RPMI8226 (cell line): ENCODE data around the gene PLLP.
"Not testable (repeated sequence)": the region's sequence is repeated elsewhere in the genome, so short reads cannot be mapped to it uniquely, and the experiment has no call there.

Experiments
- DNase-seq: peaks from one replicate; pipeline ENCODE4 v3.0.0-alpha.2; 2015

The PLLP gene

GRCh38 chr16:57301126-57301817 lies 16.8 kb upstream of the PLLP start:
- DNase-seq = no peak

DNA sequence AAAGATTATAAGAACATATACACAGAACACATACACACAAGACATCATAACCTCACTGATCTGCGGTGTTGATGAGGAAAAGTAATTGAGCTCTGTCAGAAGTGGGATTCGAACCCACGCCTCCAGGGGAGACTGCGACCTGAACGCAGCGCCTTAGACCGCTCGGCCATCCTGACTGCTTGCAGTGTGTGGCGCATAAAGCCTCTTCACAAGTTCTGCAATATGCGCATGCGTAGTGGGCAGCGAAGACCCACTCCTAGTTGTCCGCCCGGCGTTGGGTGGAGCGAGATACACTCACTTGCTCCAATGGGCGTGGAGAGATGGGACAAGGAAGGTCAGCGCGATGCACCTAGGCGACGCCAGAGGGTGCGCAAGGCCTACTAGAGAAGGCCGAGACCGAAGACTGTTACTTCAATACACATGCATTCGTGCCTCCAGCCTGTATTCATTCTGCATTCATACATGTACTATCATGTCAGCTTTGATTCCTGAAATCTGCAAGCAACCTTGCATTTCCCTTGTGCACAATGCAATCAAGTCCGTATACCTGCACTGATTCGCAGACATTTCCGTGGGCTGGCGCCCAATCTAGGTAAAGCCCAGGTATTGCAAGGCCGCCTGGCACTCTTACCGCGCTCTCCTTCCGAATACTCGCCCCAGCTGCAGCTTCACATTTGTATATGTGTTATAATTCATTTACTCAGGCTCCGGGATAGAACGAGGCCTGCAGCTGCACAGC lies 16.1 kb upstream of the PLLP start:
- DNase-seq = peak; percentile 100

GRCh38 chr16:57299719-57300386 lies 15.4 kb upstream of the PLLP start:
- peak; percentile 92 for DNase-seq

- peak; percentile 77 for DNase-seq
Measured at GRCh38 chr16:57299009-57299718, 14.7 kb upstream of the PLLP start.

DNA sequence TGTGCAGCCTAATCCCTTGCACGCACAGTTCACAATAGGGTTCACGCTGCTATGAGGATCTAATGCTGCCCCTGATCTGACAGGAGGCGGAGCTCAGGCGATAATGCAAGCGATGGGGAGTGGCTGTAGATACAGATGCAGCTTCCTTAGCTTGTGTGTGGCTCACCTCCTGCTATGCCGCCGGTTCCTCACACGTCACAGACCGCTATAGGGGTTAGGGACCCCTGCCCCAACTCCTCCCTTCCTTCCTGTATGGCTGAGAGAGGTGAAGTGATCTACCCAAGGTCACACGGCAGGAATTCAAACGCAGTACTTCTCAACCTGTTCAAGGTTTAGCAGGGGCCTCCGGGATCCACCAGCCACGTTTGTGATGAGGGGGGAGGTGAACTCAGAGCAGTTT lies 13.4 kb upstream of the PLLP start:
- peak; percentile 28 for DNase-seq

GRCh38 chr16:57289391-57290257 lies 5.2 kb upstream of the PLLP start:
- no peak for DNase-seq

GRCh38 chr16:57285379-57285778 lies 907 bp upstream of the PLLP start:
- DNase-seq = no peak

GRCh38 chr16:57284952-57285363 lies 486 bp upstream of the PLLP start:
- no peak for DNase-seq

DNA sequence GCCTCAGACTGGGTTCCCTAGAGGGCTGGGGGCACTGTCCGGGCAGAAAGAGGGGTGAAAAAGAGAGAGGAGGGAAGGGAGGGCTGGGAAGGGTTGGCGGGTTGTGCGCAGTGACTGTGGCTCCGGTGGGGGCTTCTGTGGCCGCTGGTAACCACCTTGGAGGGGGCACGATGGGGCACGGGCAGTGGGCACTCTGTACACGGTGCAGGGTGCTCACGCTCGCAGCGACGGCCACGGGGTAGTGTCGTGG lies 588 bp downstream of the PLLP start:
- DNase-seq = no peak

DNA sequence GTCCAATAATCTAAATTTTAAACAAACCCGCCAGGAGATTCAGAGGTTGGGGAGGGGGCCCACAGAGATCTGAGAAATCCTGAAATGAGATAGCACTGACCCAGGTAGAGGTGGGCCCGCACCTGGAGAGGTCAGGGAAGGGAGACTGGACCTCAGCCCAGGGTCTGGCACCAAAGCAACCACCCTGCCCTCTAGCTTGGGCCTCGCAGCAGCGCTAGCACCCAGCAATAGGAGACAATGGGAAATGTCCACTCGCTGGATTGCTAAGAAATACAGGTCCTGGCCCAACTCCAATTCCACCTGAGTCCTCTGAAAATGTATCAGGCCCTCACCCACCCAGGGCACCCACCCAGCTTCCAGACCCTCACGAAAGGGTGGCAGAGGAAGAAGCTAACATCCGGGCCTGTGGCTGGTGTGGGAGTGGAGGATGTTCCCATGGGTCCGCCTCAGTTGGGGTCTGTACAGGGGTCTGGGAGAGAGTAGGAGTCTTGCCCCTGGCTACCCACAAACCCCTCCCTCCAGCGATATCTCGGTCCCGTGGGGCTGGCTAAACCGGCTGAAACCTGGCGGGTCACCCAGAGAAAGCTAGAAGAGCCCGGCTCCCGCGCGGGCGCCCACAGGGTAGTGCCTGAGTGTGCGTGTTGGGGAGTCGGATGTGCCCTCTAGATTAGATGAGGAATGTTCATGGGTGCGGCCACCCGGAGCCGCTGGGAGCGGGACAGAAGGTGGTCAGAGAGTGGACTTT lies 1.1 kb downstream of the PLLP start:
- no peak for DNase-seq

DNA sequence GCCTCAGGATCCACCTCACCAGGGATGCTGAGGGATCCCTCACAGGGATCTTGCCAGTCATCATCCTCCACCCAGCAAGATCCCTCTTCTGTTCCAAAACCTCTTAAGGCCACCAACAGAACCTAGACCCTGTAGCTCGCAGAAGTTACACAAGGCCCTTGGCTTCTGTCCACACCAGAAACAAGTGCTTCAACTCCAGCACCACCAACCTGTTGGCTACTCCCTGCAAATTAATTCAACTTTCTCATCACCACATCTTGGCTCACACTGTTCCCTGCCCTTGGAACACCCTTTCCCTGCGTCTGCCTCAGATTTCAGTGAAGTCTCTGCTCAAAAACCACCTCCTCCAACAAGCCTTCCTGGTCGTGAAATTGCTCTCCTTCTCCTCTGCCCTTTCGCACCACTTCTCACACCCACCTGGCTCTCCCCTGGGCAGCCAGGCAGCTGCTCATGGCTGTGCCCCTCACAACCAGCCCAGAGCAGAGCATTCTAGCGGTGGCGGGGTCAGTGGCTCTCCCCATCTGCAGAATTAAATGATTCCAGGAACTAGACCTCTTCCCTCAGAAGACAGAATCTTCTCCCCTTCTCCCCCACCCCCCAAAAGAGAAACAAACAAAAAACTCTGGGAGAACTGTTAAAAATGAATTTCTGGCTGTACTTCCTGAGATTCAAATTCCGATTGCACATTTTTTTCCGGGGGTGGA lies 1.8 kb downstream of the PLLP start:
- no peak for DNase-seq

DNA sequence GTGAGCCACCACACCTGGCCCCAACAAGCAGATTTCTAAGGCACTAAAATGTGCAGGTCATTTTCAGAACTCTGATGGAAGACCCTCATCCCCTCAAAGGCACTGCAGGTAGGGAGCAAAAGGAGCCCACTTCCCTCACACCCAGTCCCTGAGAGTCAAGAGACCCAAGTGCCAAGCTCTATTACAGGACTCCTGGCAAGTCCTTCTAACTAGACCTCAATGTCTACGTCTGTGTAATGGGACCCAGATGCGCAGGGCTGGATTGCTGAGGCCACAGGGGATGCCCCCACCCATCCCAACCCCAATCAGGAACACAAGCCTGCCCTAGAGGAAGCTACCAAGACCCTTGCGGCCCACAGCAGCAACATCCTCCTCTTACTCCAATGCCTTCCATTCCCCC lies 2.7 kb downstream of the PLLP start:
- DNase-seq = no peak

- no peak for DNase-seq
Measured at GRCh38 chr16:57279780-57280638, 4.5 kb downstream of the PLLP start.

DNA sequence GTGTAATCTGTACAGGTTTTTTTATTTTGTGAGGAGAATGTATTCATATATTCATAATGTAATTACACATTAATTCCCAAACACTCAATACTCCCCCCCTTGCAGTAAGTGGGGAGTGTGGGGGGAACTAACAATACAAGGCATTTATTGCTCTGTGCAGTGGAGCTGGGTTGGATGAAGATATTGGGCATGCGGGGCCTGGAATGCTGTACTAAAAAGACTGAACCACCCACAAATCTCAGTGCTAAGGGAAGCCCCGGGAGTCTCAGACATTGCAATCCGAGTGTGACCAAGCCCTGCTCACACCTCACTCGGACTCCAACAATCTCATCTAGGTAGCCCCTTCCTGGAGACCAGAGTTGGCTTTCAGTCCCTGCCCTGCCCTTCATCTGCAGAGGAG lies 6.0 kb downstream of the PLLP start:
- no peak for DNase-seq

GRCh38 chr16:57277586-57277985 lies 6.9 kb downstream of the PLLP start:
- peak; percentile 91 for DNase-seq

GRCh38 chr16:57276596-57276995 lies 7.9 kb downstream of the PLLP start:
- DNase-seq = peak; percentile 26

DNA sequence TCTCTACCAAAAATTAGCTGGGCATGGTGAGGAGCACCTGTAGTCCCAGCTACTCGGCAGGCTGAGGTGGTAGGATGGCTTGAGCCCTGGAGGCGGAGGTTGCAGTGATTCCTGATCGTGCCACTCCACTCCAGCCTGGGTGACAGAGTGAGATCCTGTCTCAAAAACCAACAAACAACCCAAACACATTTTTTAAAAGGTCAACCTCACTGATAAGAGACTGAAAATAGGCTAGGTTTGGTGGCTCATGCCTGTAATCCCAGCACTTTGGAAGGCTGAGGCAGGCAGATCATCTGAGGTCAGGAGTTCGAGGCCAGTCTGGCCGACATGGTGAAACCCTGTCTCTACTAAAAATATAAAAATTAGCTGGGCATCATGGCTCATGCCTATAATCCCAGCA lies 8.5 kb downstream of the PLLP start:
- not testable (repeated sequence) for DNase-seq

DNA sequence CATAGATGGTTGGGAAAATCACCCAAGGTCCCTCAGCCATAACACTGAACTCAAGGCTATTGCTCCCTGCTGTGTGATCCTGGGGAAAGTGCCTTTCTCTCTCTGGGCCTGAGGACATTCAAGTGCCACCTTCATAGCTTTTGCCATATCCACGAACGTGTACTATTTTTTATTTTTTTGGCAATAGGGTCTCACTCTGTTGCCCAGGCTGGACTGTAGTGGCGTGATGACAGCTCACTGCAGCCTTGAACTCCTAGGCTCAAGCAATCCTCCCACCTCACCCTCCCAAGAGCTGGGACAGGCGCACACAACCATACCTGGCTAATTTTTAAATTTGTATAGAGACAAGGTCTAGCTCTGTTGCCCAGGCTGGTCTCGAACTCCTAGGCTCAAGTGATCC lies 10.6 kb downstream of the PLLP start:
- no peak for DNase-seq

- DNase-seq = no peak
Measured at GRCh38 chr16:57273359-57273758, 11.1 kb downstream of the PLLP start.

GRCh38 chr16:57271867-57272495 lies 12.5 kb downstream of the PLLP start:
- DNase-seq = no peak
